Neural cell (in vitro differentiated cells): ENCODE data around the gene GJA9. TPM values are rescaled to one million over a fixed set of nuclear protein-coding genes. Genes with fewer than 3 reads are reported as not detected.

Source experiments
- H2AFZ ChIP-seq: fragments of 200-600, 300-800 bp; sonication (generic), shearing (Covaris generic); 2 replicates; pipeline ENCODE4 v1.6.0; 2014; ENCODE audit warnings: low read depth, mild to moderate bottlenecking, antibody characterized with exemption, low read length, moderate library complexity
- H3F3A ChIP-seq: fragments of 200-600 bp; shearing (Covaris generic); 2 replicates; pipeline ENCODE4 v1.6.1; 2016; ENCODE audit warnings: mild to moderate bottlenecking, moderate library complexity, mixed read lengths, antibody characterized with exemption, low read length; ENCODE audit not compliant: insufficient read depth, poor library complexity, severe bottlenecking
- H3K27ac ChIP-seq: fragments of 200-600, 300-800 bp; sonication (generic), shearing (Covaris generic); 2 replicates; pipeline ENCODE4 v1.5.1; 2014; ENCODE audit warnings: mild to moderate bottlenecking, low read length, moderate library complexity
- H3K27me3 ChIP-seq: fragments of 300-800, 200-600 bp; sonication (generic), shearing (Covaris generic); 2 replicates; pipeline ENCODE4 v1.6.0; 2014; ENCODE audit warnings: mild to moderate bottlenecking, low read depth, low read length, moderate library complexity; ENCODE audit not compliant: insufficient read depth
- H3K36me3 ChIP-seq: fragments of 300-800, 200-600 bp; sonication (generic), shearing (Covaris generic); 2 replicates; pipeline ENCODE4 v1.5.1; 2014; ENCODE audit warnings: mild to moderate bottlenecking, antibody characterized with exemption, low read length, moderate library complexity; ENCODE audit not compliant: insufficient read depth
- H3K4me2 ChIP-seq: fragments of 300-800, 200-600 bp; sonication (generic), shearing (Covaris generic); 2 replicates; pipeline ENCODE4 v1.6.0; 2014; ENCODE audit warnings: mild to moderate bottlenecking, low read length
- H3K4me3 ChIP-seq: fragments of 300-800, 200-600 bp; sonication (generic), shearing (Covaris generic); 2 replicates; pipeline ENCODE4 v1.5.1; 2014; ENCODE audit warnings: mild to moderate bottlenecking, low read length, moderate library complexity
- H3K79me2 ChIP-seq: fragments of 200-600 bp; shearing (Covaris generic); replicated peaks from 2 replicates; pipeline ENCODE4 v1.6.0; 2014; ENCODE audit warnings: mild to moderate bottlenecking, low read length, moderate library complexity; ENCODE audit not compliant: insufficient read depth
- H3K9ac ChIP-seq: fragments of 300-800, 200-600 bp; sonication (generic), shearing (Covaris generic); 2 replicates; pipeline ENCODE4 v1.6.1; 2016; ENCODE audit warnings: mild to moderate bottlenecking, low read length, mixed read lengths
- H3K9me2 ChIP-seq: fragments of 200-600 bp; shearing (Covaris generic); 2 replicates; pipeline ENCODE4 v1.6.1; 2016; ENCODE audit warnings: mild to moderate bottlenecking, low read length, mixed read lengths; ENCODE audit not compliant: insufficient read depth
- H3K9me3 ChIP-seq: fragments of 200-600, 300-800 bp; sonication (generic), shearing (Covaris generic); 2 replicates; pipeline ENCODE4 v1.6.1; 2016; ENCODE audit warnings: mild to moderate bottlenecking, mixed run types, low read length, moderate library complexity, mixed read lengths
- H4K20me1 ChIP-seq: fragments of 200-600 bp; shearing (Covaris generic); 2 replicates; pipeline ENCODE4 v1.6.1; 2016; ENCODE audit warnings: mild to moderate bottlenecking, mixed run types; ENCODE audit not compliant: insufficient read depth
- POLR2AphosphoS5 ChIP-seq: IDR thresholded peaks from 2 replicates; pipeline ENCODE4 v1.6.1; 2012
- polyA plus RNA-seq: library from polyadenylated mRNA; depleted of rRNA; stranded (reverse); fragments of >200 nt; gene quantifications from 2 replicates; pipeline ENCODE4 v1.2.3, GENCODE V29; 2014
- TF ChIP-seq, protein P1 (sequence below): fragments of 450-650 bp; IDR thresholded peaks from 2 replicates; pipeline ENCODE4 v1.5.1; 2014; ENCODE audit warnings: antibody characterized with exemption, mild to moderate bottlenecking, moderate library complexity; ENCODE audit not compliant: poor library complexity, severe bottlenecking
- TF ChIP-seq, protein P2 (sequence below): IDR thresholded peaks from 2 replicates; pipeline ENCODE4 v1.6.1; 2012; ENCODE audit warnings: borderline replicate concordance

GJA9 gene
- polyA plus RNA-seq, 1 donor from 2014 or later, result not detected

DNA sequence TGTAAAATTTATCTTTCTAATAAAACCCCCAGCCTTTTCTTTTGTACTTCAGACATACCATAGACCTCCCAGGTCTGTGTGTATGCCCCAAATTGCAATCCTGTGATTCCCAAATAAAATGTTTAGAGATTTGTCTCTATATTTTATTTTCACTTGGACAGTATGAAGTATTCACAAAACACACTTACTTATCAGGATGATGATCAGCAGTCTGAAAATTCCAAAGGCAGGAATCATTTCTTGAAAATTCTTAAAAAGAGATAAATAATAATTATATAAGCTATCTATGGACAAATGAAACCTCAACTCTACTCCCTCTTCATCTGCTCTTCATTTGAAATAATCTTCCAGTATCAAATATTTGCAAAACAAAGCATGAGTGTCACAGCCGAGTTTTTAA lies 11.6 kb upstream of the GJA9 start:
- Histone ChIP-seq H3K36me3 (no peaks in the 10 kb centered on the region), H3K27ac (no peak overlapping the region), H4K20me1 (no peaks in the 10 kb centered on the region), H3K4me3 (no peak overlapping the region), H3F3A (no peaks in the 10 kb centered on the region), H2AFZ (no peak overlapping the region), H3K9me3 (no peaks in the 10 kb centered on the region), H3K9ac (no peak overlapping the region), H3K27me3 (no peaks in the 10 kb centered on the region), H3K79me2 (no peaks in the 10 kb centered on the region), H3K4me2 (no peak overlapping the region), H3K9me2 (no peaks in the 10 kb centered on the region)
- TF ChIP-seq, protein P1, sequence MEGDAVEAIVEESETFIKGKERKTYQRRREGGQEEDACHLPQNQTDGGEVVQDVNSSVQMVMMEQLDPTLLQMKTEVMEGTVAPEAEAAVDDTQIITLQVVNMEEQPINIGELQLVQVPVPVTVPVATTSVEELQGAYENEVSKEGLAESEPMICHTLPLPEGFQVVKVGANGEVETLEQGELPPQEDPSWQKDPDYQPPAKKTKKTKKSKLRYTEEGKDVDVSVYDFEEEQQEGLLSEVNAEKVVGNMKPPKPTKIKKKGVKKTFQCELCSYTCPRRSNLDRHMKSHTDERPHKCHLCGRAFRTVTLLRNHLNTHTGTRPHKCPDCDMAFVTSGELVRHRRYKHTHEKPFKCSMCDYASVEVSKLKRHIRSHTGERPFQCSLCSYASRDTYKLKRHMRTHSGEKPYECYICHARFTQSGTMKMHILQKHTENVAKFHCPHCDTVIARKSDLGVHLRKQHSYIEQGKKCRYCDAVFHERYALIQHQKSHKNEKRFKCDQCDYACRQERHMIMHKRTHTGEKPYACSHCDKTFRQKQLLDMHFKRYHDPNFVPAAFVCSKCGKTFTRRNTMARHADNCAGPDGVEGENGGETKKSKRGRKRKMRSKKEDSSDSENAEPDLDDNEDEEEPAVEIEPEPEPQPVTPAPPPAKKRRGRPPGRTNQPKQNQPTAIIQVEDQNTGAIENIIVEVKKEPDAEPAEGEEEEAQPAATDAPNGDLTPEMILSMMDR, result no peak

DNA sequence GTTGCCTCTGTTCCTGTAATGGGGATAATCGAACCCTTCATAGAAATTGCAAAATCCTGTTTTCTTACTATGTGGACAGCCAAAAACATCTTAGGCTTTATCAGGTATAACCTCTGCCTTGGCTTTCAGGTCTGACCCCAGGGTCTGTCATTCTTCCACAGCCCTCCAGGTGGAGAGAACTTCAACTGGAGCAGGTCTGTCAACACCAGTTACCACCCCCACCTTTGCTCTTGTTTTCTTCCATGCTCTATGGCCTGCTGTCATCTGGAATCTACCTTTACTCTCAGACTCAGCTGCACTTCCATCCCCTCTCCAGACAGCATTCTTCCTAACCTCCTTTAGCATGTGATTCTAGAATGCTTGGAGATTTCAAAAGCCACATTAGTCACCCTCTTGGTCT lies 10.4 kb upstream of the GJA9 start:
- H3K4me3 ChIP-seq, result no peak overlapping the region
- no peak overlapping the region for H3K27ac ChIP-seq
- no peak overlapping the region for H3K4me2 ChIP-seq
- no peaks in the 10 kb centered on the region for H3F3A ChIP-seq
- H3K9me3 ChIP-seq, result no peaks in the 10 kb centered on the region
- H4K20me1 ChIP-seq, result no peaks in the 10 kb centered on the region
- no peak overlapping the region for H3K9ac ChIP-seq
- no peak overlapping the region for H2AFZ ChIP-seq
- no peaks in the 10 kb centered on the region for H3K27me3 ChIP-seq
- no peaks in the 10 kb centered on the region for H3K9me2 ChIP-seq
- H3K36me3 ChIP-seq, result no peaks in the 10 kb centered on the region
- no peaks in the 10 kb centered on the region for H3K79me2 ChIP-seq
- TF ChIP-seq POLR2AphosphoS5, result no peak

DNA sequence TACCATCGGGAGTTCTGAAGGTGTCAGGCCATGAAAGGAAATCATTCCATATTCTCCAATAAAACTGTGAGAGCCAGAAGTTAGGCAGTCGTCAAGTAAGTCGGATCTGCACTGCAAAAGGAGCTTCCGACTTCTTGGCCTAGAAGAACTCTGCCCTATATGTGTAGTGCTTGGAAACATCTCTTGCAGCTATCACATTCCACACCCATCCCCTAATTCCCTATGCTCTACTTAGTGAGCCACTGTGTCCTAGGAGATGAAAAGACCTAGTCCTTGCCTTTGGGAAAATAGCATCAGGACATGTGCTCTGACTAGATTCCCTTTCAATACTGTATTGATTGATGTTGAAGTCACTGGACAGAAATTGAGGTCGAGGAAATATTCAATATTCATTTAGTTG lies 8.2 kb upstream of the GJA9 start:
- no peaks in the 10 kb centered on the region for H3K9me3 ChIP-seq
- no peak overlapping the region for H3K27ac ChIP-seq
- H3K9ac ChIP-seq, result no peak overlapping the region
- H3K79me2 ChIP-seq, result no peaks in the 10 kb centered on the region
- H3K4me3 ChIP-seq, result no peak overlapping the region
- H3K36me3 ChIP-seq, result no peaks in the 10 kb centered on the region
- H2AFZ ChIP-seq, result no peak overlapping the region
- no peaks in the 10 kb centered on the region for H4K20me1 ChIP-seq
- H3F3A ChIP-seq, result no peaks in the 10 kb centered on the region
- TF ChIP-seq, protein P1, result no peak
- TF ChIP-seq, protein P2, sequence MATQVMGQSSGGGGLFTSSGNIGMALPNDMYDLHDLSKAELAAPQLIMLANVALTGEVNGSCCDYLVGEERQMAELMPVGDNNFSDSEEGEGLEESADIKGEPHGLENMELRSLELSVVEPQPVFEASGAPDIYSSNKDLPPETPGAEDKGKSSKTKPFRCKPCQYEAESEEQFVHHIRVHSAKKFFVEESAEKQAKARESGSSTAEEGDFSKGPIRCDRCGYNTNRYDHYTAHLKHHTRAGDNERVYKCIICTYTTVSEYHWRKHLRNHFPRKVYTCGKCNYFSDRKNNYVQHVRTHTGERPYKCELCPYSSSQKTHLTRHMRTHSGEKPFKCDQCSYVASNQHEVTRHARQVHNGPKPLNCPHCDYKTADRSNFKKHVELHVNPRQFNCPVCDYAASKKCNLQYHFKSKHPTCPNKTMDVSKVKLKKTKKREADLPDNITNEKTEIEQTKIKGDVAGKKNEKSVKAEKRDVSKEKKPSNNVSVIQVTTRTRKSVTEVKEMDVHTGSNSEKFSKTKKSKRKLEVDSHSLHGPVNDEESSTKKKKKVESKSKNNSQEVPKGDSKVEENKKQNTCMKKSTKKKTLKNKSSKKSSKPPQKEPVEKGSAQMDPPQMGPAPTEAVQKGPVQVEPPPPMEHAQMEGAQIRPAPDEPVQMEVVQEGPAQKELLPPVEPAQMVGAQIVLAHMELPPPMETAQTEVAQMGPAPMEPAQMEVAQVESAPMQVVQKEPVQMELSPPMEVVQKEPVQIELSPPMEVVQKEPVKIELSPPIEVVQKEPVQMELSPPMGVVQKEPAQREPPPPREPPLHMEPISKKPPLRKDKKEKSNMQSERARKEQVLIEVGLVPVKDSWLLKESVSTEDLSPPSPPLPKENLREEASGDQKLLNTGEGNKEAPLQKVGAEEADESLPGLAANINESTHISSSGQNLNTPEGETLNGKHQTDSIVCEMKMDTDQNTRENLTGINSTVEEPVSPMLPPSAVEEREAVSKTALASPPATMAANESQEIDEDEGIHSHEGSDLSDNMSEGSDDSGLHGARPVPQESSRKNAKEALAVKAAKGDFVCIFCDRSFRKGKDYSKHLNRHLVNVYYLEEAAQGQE, result no peak
- no peak overlapping the region for H3K4me2 ChIP-seq
- H3K27me3 ChIP-seq, result no peaks in the 10 kb centered on the region
- H3K9me2 ChIP-seq, result no peaks in the 10 kb centered on the region
